COLO829 (cell line): ENCODE data around the gene CDK14.
A peak's percentile ranks its signal among the peaks of the same experiment; 100 is the strongest.
"Not testable (repeated sequence)": the region's sequence is repeated elsewhere in the genome, so short reads cannot be mapped to it uniquely, and the experiment has no call there.

Experiments
- DNase-seq: peaks from one replicate; pipeline ENCODE4 v3.0.0; 2012; ENCODE audit warnings: low spot score

The CDK14 gene

GRCh38 chr7:90756366-90756765 is 160.2 kb downstream of the CDK14 start:
- no peak for DNase-seq

GRCh38 chr7:90757565-90757950 is 161.4 kb downstream of the CDK14 start:
- not testable (repeated sequence) for DNase-seq

GRCh38 chr7:90758933-90759562 is 162.9 kb downstream of the CDK14 start:
- no peak for DNase-seq

- peak; percentile 20 for DNase-seq
Observed at GRCh38 chr7:90759710-90760109, 163.6 kb downstream of the CDK14 start.

GRCh38 chr7:90760892-90761291 is 164.8 kb downstream of the CDK14 start:
- no peak for DNase-seq

GRCh38 chr7:90761584-90761983 is 165.5 kb downstream of the CDK14 start:
- no peak for DNase-seq

- DNase-seq = no peak
Observed at GRCh38 chr7:90763108-90763507, 167.0 kb downstream of the CDK14 start.

- peak; percentile 65 for DNase-seq
Observed at GRCh38 chr7:90764848-90765570, 168.9 kb downstream of the CDK14 start.

- no peak for DNase-seq
Observed at GRCh38 chr7:90766814-90767564, 170.9 kb downstream of the CDK14 start.

GRCh38 chr7:90768301-90768700 is 172.2 kb downstream of the CDK14 start:
- DNase-seq = no peak

GRCh38 chr7:90769036-90769435 is 172.9 kb downstream of the CDK14 start:
- no peak for DNase-seq

- not testable (repeated sequence) for DNase-seq
Observed at GRCh38 chr7:90769566-90769965, 173.4 kb downstream of the CDK14 start.

GRCh38 chr7:90771281-90771680 is 175.2 kb downstream of the CDK14 start:
- DNase-seq = no peak

- no peak for DNase-seq
Observed at GRCh38 chr7:90772410-90772809, 176.3 kb downstream of the CDK14 start.

- DNase-seq = no peak
Observed at GRCh38 chr7:90773269-90773668, 177.1 kb downstream of the CDK14 start.

- no peak for DNase-seq
Observed at GRCh38 chr7:90774706-90775105, 178.6 kb downstream of the CDK14 start.

GRCh38 chr7:90775383-90775965 is 179.4 kb downstream of the CDK14 start:
- no peak for DNase-seq

GRCh38 chr7:90777041-90777440 is 180.9 kb downstream of the CDK14 start:
- no peak for DNase-seq

GRCh38 chr7:90777465-90777864 is 181.3 kb downstream of the CDK14 start:
- no peak for DNase-seq

GRCh38 chr7:90777886-90778285 is 181.8 kb downstream of the CDK14 start:
- DNase-seq = no peak

GRCh38 chr7:90788052-90788451 is 191.9 kb downstream of the CDK14 start:
- DNase-seq = no peak

GRCh38 chr7:90789736-90790306 is 193.7 kb downstream of the CDK14 start:
- DNase-seq = no peak
